Parathyroid adenoma (tissue), 2 donors: ENCODE measurements around the gene ALG10B.
"Not testable (repeated sequence)": the region's sequence is repeated elsewhere in the genome, so short reads cannot be mapped to it uniquely, and the experiment has no call there.

Experiments
- H2AFZ ChIP-seq: fragments of 300-600 bp; sonication (generic); one replicate; pipeline ENCODE4 v1.7.0; 2017; ENCODE audit warnings: antibody characterized with exemption, mild to moderate bottlenecking
- H3K27ac ChIP-seq: fragments of 300-600 bp; sonication (generic); one replicate; pipeline ENCODE4 v1.7.0; 2017
- H3K27me3 ChIP-seq: fragments of 300-600 bp; sonication (generic); one replicate; pipeline ENCODE4 v1.7.0; 2017; ENCODE audit warnings: low read length; ENCODE audit not compliant: control insufficient read depth, insufficient read depth
- H3K36me3 ChIP-seq: fragments of 300-600 bp; sonication (generic); one replicate; pipeline ENCODE4 v1.7.0; 2017; ENCODE audit warnings: low read length; ENCODE audit not compliant: control insufficient read depth, insufficient read depth
- H3K4me1 ChIP-seq: fragments of 300-600 bp; sonication (generic); one replicate; pipeline ENCODE4 v1.7.0; 2017; ENCODE audit warnings: control low read depth
- H3K4me2 ChIP-seq: fragments of 300-600 bp; sonication (generic); one replicate; pipeline ENCODE4 v1.7.0; 2017; ENCODE audit warnings: low read length
- H3K4me3 ChIP-seq: fragments of 300-600 bp; sonication (generic); one replicate; pipeline ENCODE4 v1.7.0; 2017; ENCODE audit warnings: low read depth, low read length
- H3K79me2 ChIP-seq: fragments of 300-600 bp; sonication (generic); one replicate; pipeline ENCODE4 v1.7.0; 2017; ENCODE audit warnings: control low read depth
- H3K9ac ChIP-seq: fragments of 300-600 bp; sonication (generic); one replicate; pipeline ENCODE4 v1.7.0; 2017; ENCODE audit warnings: mild to moderate bottlenecking
- H3K9me3 ChIP-seq: fragments of 300-600 bp; sonication (generic); one replicate; pipeline ENCODE4 v1.7.0; 2017; ENCODE audit warnings: low read length; ENCODE audit not compliant: control insufficient read depth
- TF ChIP-seq, protein P1 (sequence below): fragments of 300-600 bp; sonication (generic); IDR thresholded peaks from one replicate; pipeline ENCODE4 v1.7.0; 2017; ENCODE audit warnings: antibody characterized with exemption, mild to moderate bottlenecking
- donor health status: primary hyperparathyroidism.

Gene ALG10B

DNA sequence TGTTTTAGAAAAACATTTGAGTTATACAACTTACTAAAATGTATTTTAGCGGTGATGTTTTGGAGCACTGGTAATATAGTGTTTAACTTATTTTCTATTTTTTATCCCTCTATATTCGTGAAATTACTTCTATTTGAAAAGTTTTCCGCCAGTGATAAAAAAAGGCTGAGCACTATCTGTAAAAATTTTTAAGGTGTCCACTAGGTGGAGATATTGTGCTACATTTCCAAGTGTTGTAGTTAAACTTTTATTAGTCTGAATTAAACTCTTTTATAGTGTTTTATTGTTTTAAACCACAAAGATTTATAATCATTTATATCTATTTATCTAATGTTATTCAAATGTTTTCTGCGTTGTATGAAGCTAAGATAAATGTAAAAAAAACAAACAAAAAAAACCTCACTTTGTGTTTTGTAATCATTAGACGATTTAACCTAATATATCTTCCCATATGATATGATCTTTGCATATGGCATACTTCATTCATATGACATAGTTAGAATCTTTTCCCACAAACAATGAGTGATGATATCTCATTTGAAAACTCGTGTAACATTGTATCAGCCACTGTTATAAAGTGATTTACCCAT, 11.8 kb downstream of the ALG10B start:
- Histone ChIP-seq H3K4me3 (no peak overlapping the region), H3K36me3 (no peaks in the 10 kb centered on the region)

DNA sequence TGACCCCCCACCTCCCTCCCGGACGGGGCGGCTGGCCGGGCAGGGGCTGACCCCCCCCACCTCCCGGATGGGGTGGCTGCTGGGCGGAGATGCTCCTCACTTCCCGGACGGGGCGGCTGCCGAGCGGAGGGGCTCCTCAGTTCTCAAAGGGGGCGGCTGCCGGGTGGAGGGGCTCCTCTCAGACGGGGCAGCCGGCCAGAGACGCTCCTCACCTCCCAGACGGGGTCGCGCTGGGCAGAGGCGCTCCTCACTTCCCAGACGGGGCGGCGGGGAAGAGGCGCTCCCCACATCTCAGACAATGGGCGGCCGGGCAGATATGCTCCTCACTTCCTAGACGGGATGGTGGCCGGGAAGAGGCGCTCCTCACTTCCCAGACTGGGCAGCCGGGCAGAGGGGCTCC, 13.8 kb downstream of the ALG10B start:
- not testable (repeated sequence) for H3K4me3 ChIP-seq, H3K36me3 ChIP-seq, H3K27me3 ChIP-seq, H2AFZ ChIP-seq, H3K4me2 ChIP-seq, H3K79me2 ChIP-seq, H3K4me1 ChIP-seq, H3K9me3 ChIP-seq, H3K9ac ChIP-seq, H3K27ac ChIP-seq

More for the DNA sequence above, 11.8 kb downstream of the ALG10B start:
- Histone ChIP-seq H3K27ac (no peak overlapping the region), H3K79me2 (no peaks in the 10 kb centered on the region), H3K27me3 (no peaks in the 10 kb centered on the region), H3K4me2 (no peak overlapping the region), H2AFZ (no peak overlapping the region), H3K9me3 (no peaks in the 10 kb centered on the region), H3K9ac (no peak overlapping the region), H3K4me1 (no peaks in the 10 kb centered on the region)
- TF ChIP-seq, protein P1, sequence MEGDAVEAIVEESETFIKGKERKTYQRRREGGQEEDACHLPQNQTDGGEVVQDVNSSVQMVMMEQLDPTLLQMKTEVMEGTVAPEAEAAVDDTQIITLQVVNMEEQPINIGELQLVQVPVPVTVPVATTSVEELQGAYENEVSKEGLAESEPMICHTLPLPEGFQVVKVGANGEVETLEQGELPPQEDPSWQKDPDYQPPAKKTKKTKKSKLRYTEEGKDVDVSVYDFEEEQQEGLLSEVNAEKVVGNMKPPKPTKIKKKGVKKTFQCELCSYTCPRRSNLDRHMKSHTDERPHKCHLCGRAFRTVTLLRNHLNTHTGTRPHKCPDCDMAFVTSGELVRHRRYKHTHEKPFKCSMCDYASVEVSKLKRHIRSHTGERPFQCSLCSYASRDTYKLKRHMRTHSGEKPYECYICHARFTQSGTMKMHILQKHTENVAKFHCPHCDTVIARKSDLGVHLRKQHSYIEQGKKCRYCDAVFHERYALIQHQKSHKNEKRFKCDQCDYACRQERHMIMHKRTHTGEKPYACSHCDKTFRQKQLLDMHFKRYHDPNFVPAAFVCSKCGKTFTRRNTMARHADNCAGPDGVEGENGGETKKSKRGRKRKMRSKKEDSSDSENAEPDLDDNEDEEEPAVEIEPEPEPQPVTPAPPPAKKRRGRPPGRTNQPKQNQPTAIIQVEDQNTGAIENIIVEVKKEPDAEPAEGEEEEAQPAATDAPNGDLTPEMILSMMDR: peak; percentile 59

DNA sequence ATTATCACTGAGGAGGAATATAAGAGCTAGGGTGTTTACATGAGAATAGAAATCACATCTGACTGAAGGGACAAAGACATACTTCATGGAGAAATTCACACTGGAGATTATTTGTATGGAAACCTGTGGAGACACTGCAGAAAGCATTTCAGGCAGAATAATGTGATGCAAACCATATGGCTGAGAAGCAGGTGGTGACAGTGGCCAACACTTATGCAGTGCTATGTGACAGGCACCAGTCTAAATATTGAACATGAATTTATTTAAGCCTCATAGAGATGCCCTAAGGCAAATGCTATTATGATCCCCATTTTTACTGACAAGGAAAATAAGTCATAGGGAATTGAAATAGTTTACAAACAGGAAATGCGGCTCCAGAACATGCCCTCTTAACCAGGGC, 16.2 kb downstream of the ALG10B start:
- Histone ChIP-seq H3K9ac (no peak overlapping the region), H3K27me3 (no peaks in the 10 kb centered on the region), H3K9me3 (no peaks in the 10 kb centered on the region), H3K27ac (no peak overlapping the region), H3K79me2 (no peaks in the 10 kb centered on the region), H3K4me1 (no peaks in the 10 kb centered on the region), H3K36me3 (no peaks in the 10 kb centered on the region), H3K4me3 (no peak overlapping the region), H2AFZ (no peak overlapping the region), H3K4me2 (no peak overlapping the region)
- TF ChIP-seq, protein P1: no peak

DNA sequence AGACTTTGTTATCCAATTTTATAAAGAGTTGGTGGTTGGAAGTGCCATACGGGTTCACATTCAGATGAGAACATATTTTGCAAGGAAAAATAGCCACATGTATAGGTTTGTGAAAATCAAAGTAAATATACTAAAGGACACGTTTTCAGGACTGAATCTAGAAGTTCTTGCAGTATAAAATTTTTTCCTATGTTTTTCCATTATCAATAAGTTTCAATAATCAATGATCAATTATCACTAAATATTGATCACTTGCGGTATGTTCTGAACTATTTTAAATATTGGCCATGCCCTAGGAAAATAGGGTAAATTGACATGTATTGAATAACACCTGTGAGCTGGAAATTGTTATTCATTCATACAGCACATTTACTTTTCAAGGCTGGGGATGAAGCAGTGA, 25.9 kb downstream of the ALG10B start:
- Histone ChIP-seq H2AFZ (no peak overlapping the region), H3K27me3 (no peaks in the 10 kb centered on the region), H3K4me1 (no peaks in the 10 kb centered on the region), H3K9me3 (no peaks in the 10 kb centered on the region), H3K27ac (no peak overlapping the region), H3K79me2 (no peaks in the 10 kb centered on the region), H3K4me2 (no peak overlapping the region), H3K9ac (no peak overlapping the region), H3K4me3 (no peak overlapping the region), H3K36me3 (no peaks in the 10 kb centered on the region)
- TF ChIP-seq, protein P1: no peak

DNA sequence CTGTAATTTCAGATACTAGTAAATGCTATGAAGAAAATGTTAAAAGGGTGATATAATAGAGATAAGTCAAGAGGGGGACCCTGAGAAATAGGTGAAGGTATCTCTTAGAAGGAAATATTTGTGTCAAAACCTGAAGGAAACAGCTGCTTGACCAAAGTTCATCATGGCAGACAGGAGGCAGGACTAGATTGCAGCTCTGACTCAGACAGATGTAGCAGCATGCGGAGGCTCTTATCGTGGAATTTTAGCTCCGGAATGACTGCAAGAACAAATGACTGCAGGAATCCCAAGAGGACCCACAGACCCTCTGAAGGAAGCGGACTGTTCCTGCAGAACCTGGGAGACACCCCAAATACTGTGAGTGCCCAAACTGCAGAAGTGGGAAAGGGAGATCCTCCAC, 26.7 kb downstream of the ALG10B start:
- H3K9me3 ChIP-seq, H3K27ac ChIP-seq, H3K36me3 ChIP-seq, H3K4me3 ChIP-seq, H3K9ac ChIP-seq, H2AFZ ChIP-seq, H3K4me2 ChIP-seq, H3K79me2 ChIP-seq, H3K27me3 ChIP-seq, H3K4me1 ChIP-seq: not testable (repeated sequence)

DNA sequence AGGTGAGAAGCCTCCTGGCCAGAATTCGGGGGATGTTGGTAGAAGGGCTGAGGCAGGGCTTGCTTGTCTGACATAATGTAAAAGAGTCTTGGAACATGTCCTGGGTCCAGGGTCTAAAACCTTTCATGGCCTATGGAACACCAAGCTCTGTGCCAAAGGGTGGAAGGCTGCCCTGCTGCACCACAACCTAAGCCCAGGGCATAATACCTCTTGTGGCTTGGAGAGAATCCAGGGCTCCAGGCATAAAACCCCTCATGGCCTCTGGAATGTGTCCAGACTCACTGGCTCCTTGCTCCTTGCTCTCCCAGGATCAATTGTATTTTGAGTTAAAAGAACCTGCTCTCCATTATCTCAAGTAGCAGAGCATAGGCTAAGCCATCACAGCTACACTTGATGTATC, 27.3 kb downstream of the ALG10B start:
- H2AFZ ChIP-seq, H3K79me2 ChIP-seq, H3K9me3 ChIP-seq, H3K27me3 ChIP-seq, H3K36me3 ChIP-seq, H3K27ac ChIP-seq, H3K4me2 ChIP-seq, H3K9ac ChIP-seq, H3K4me1 ChIP-seq, H3K4me3 ChIP-seq: not testable (repeated sequence)
